HG03025 (cell line): ENCODE measurements around the gene SLC25A5.
A peak's percentile ranks its signal among the peaks of the same experiment; 100 is the strongest.
"Not testable (repeated sequence)": the region's sequence is repeated elsewhere in the genome, so short reads cannot be mapped to it uniquely, and the experiment has no call there.

Experiments used
- ATAC-seq: cut with Tn5 transposase; IDR thresholded peaks from one replicate; pipeline ENCODE4 v1.9.1; 2021; ENCODE audit warnings: mild to moderate bottlenecking, moderate library complexity; ENCODE audit not compliant: unreplicated experiment, low FRiP score

The SLC25A5 gene

DNA sequence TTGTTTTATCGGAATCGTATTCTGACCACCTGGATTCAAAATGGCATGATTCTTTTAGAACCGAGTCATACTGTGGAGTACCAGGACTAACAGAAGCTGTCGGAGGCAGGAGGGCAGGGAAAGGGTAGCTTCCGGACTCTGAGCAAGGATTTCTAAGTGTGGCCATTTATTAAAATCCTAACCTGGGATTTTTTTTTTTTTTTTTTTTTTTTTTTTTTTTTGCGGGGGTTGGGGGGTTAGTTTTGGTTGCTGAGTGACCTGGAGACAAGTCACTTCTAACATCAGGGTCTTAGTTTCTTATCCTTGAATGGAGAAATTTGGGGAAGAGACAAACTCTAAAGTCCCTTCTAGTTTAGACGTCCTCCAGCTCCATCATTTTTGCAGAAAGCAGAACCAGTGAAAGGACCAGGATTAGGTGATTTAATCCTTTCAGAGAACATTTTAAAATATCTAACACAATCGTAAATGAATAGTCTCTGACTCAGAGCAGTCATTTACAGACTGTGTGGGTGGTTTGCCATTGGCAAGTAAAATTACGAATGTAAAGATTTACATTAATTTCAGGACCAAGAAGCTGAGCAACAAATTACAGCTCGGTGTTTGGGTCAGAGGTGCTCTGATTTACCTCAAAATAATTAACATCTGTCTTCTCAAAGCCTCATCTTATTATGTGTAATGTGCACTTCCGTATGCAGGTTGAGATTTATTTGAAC lies 7.3 kb downstream of the SLC25A5 start:
- no peak for ATAC-seq

DNA sequence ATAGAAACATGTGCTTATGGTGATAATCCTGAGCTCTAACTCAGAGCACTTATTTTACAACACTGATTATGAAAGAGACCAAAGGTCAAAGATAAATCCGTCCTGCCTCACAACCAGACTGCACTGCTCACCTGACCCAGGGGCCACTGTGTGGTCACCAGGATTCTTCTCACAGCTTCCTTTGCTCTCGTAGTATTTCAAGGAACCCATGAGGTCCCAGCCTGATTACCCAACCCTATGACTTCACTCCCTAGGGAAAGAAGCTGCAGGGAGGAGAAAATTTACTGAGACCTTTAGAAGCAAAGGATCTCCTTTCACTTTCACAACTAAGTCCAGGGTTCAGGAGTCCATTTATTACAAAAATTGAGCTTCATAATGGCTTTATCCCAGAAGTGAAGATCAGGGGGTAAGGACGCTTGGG lies 9.6 kb downstream of the SLC25A5 start:
- no peak for ATAC-seq

DNA sequence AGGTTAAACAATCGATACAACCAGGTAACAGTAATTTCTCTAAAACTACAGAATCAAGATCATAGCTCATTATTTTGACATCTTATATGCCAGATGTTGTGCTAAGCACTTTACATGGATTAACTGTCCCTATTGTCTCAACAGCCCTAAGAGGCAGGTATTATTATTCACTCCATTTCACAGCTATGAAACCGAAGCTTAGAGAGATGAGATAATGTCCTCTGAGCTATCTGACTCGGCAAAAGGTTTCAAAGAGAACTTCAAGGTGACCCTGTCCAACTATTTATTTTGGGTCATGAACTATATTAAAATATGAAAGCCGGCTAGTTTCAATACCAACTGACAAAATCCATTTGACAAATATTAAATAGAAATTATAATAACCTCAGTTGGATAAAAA lies 10.3 kb downstream of the SLC25A5 start:
- no peak for ATAC-seq

DNA sequence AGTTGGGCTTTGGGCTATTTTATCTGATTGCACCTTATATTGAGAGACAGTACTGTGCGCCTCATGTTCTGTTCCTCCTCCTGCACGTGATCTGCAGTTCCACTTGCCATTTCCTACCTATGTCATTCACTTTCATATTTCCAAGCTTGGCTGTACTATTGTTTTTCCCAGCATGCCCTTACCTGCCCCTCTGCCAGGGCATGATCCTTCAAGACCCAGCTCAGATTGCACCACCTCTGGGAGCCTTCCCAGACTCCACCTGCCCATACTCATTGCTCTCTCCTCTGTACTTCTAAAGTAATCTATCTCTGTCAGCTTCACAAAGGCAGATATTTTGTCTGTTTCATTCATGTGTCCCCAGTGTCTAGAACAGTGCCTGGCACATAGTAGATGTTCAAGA lies 11.6 kb downstream of the SLC25A5 start:
- ATAC-seq = no peak

DNA sequence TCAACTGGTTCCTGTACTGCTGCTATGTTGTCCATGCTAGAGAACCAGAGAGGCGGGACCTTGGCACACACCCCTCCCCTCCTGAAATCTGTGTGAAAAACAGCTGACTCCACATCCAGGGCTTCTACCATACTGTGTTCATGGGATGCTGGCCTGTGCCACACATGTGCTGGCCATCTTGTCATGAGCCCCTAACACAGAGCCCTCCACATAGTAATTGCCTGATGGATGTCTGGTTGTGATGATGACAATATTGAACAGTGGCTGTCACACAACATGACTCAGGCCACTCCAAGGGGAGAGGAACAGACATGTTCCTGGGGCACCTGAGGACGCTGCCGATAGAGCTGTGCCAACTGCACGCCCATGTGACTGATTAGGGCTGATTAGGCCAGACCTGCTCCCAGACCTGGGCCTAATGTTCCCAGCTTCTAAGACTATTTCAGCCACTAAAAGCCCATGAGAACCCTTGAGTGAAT lies 13.1 kb downstream of the SLC25A5 start:
- no peak for ATAC-seq

DNA sequence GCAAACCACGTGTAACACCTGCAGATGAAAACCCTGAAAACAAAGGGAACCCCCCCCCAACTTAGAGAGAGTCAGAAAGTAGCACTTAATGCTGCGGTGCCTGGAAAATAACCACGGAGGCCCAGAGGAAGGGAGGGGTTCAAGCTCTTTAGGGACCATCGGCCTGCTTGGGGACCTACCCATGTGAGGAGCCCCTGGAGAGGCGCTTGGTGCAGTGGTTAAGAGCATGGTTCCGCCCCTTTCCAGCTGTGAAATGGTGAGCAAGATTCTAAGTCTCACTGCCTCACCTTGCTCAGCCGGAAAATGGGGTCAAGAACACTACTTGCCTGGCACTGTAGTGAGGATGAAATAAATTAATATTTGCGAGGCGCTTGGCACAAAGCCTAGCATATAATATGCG lies 13.8 kb downstream of the SLC25A5 start:
- peak; percentile 14 for ATAC-seq

DNA sequence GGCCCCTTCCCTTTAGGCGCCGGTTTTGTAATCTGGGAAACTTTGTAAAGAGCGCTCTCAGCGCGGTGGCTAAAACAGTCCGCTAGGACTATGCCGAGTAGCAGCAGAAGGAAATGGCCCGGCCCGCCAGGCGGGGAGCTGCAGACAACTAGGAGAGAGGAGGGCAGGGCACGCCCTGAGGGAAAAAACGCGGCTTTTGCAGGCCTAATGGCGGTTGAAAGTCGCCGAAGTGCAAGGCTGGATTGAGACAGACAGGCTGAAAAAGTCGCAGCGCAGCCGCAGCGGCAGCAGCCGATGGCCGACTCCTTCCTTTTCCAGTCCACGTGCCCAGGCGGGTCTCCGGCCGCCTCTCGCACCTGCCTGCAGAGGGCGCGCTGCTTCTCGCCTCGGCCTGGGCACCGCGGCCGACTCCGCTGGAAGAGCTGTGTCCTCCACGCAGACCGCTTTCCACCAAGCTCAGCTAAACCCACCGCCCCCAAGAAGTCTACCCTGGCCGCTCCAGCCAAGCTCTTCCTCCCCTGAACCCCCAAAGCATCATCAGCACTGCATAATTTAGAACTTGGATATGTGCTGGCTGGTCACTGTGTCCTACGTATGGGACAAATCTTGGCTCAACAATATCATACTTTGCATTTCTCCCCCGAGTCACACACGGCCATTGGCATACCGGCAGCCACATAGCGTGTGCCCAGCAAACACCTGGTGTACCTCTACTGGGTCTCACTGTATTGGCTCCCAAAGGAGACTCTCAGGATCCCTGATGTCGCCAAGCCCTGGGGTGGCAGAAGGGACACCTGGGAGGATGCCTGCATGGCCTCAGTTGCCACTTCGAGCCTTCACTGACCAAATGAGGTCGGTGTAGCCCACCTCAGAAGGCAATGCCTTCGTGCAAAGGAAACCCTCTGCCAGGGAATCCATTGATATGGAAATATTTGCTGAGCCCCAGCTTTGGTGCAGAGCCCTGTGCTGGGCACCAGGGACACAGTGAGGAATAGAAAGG lies 14.5 kb downstream of the SLC25A5 start:
- peak; percentile 74 for ATAC-seq

DNA sequence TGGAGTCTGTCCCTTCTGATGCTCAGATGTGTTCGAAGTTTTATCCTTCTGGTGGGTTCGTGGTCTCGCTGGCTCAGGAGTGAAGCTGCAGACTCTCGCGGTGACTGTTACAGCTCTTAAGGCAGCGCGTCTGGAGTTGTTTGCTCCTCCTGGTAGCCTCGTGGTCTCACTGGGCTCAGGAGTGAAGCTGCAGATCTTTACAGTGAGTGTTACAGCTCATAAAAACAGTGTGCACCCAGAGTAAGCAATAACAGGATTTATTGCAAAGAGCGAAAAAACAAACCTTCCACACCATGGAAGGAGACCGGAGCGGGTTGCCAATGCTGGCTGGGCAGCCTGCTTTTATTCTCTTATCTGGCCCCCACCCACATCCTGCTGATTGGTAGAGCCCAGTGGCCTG lies 18.5 kb downstream of the SLC25A5 start:
- no peak for ATAC-seq

DNA sequence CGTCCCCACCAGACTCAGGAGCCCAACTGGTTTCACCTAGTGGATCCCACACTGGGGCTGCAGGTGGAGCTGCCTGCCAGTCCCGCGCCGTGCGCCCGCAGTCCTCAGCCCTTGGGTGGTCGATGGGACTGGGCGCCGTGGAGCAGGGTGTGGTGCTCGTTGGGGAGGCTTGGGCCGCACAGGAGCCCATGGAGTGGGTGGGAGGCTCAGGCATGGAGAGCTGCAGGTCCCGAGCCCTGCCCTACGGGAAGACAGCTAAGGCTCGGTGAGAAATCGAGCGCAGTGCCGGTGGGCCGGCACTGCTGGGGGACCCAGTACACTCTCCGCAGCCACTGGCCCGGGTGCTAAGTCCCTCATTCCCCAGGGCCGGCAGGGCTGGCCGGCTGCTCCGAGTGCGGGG lies 19.5 kb downstream of the SLC25A5 start:
- not testable (repeated sequence) for ATAC-seq

DNA sequence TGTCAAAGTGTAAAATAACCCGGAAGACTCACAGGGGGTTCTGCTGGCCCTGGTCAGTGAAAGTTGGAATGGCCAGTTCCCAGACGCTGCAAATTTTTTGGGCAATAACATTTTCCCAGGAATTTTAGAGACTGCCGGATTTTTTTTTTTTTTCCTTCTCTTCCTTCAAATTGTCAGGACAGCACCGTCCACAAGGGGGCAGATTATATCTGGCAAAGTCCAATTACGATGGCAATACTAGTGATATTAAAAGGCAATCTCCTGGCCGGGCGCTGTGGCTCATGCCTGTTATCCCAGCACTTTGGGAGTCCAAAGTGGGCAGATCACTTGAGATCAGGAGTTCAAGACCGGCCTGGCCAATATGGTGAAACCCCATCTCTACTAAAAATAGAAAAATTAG lies 20.5 kb downstream of the SLC25A5 start:
- no peak for ATAC-seq

DNA sequence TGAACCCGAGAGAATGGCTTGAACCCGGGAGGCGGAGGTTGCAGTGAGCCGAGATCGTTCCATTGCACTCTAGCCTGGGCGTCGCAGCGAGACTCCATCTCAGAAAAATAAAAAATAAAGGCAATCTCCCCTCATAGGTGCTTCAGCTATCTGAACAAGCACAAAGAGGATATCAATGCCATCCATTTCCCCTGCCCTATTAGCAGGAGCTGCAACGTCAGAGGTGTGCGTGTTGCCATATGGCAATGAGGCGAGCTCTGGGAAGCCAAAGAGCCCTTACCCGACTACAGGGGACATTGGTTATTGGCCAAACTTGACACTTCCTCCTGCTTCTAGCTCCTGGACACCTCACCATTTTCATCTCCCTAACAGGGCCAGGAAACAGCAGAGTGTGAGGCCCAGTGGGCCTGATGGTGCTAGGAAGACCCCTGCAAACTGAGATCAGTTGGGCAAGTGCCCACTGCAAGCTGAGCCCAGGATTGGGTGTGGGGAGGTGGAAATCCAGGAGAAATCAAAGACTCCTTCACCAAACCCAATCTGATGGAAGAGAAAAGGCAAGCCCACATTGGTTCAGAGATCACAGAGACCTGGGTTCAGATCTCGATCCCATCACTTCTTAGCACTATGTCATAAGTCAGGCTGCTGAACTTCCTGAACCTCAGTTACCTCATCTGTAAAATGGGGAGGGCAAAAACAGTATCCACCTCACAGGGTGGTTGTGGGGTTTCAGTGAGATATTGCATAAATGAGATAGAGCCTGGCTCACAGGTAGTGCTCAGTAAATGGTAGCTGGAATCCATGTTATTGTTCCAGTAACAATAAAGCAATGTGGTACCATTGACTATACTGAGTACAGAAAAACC lies 21.2 kb downstream of the SLC25A5 start:
- no peak for ATAC-seq

DNA sequence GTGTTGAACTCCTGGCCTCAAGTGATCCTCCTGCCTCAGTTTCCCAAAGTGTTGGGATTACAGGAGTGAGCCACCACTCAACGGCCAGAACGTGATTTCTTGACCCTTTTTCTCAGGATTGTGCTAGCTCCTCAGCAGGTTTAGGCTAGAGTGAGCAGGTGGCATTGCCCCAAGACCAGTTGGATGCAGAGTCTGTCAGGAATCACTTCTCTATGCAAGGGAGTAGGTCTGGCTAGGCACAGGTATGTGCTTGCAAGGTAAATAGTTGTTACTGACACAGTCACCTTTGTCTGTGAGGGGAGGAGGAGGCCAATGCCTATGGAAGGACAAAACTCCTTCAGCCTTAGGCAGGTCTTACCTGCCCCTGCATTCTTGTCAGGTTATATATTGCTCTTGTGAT lies 24.2 kb downstream of the SLC25A5 start:
- ATAC-seq = no peak

DNA sequence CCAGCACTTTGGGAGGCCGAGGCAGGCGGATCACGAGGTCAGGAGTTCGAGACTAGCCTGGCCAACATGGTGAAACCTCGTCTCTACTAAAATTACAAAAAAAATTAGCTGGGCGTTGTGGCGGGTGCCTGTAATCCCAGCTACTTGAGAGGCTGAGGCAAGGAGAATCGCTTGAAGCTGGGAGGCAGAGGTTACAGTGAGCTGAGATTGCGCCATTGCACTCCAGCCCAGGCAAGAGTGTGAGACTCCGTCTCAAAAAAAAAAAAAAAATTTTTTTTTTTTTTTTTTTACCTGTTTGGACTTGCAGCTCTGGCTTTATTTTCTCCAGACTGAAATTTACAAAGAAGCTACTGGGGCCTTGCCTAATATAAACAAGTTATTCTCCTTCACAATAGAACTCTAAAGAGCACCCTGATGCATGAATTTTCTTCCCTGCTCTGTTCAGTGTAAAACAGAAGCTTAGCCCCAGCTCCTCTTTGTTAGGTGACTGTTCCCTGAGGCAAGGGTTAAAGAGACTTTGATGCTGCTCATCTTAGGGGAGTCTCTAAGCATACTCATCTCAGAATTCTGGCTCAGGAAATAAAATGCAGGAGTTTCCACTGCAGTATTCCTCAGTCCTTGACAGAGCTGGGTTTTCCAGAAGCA lies 25.7 kb downstream of the SLC25A5 start:
- ATAC-seq = not testable (repeated sequence)

DNA sequence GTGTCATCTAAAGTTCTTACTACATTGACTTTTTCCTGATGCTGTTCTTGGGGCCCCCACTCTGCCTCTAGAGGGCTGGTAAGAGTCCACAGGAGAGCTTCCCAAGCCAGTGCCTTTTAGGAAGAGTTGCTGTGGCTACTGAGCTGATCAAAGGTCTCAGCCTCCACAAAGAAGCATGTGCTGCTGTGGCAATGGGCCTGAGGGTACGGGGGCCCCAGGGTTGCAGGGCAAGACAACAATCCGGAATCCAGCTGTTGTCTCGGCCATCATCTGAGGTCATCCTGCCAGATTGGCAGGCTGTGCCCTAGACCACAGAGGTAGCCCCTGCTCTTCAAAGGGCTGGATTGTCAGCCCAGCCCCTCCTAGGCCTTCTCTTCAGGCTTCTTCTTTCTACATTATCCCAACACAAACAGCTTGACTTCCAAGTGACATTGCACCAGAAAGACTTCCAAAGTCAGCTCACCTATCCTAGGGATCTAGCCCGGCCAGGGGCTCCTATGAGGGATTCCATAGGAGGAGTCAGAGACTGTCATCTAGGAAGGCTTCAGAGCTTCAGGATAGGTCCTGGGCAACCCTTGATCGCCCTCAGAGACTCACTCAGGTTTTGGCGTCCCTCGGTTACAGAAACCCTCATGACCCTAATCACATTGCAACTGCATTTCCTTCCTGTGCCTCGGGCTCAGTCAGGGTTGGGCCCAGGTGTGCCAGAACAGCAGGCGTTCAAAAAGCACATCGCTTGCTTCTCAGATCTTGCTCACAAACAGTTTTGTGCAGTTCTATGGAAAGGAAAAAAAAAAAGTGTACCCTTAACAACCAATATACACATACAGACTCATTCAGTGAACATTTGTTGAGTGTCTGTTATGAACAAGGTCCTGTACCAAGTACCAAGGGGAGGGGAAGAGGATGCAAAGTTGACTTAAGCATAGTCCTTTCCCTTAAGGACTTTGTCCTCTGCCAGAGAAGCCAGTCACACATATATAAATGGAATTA lies 27.8 kb downstream of the SLC25A5 start:
- ATAC-seq = no peak

DNA sequence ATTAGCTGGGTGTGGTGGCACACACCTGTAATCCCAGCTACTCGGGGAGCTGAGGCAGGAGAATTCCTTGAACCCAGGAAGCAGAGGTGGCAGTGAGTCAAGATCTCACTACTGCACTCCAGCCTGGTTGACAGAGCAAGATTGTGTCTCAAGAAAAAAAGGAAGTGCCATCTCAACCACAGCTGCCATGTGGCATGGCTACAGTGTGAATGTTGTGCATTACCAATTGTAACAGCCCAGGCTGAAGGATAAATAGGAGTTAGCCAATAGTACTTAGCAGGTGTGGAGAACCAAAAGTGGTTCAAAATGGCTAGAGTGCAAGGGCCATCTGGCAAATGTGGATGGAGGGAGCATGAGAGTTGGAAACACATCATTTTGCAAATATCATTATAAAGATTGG lies 28.9 kb downstream of the SLC25A5 start:
- ATAC-seq = no peak

DNA sequence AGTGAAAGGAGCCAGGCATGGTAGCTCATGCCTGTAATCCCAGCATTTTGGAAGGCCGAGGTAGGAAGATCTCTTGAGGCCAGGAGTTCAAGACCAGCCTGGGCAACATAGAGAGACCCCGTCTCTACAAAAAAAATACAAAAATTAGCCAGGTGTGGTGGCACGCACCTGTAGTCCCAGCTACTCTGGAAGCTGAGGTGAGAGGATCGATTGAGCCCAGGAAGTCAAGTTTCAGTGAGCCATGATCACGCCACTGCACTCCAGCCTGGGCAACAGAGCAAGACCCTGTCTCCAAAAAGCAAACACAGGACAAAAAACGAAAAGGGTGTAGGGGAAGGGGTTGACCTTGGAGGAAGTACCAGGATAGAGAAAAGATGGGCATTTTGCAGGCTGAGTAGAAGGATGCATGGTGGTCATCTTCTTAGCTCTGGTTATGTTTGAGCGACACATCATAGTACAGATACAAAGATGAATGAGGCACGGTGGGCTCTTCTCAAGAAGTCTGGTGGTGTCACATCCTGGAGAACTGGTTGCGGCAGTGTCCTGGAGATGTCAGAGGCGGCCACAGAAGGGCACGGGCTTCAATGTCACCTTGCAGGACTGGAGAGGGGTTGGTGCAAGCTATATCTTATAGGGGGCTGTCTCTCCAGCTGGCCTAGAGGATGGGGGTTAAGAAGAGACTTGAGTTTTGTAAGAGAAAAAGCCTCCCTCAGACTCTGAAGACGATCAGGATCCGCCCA lies 32.0 kb downstream of the SLC25A5 start:
- ATAC-seq = no peak

DNA sequence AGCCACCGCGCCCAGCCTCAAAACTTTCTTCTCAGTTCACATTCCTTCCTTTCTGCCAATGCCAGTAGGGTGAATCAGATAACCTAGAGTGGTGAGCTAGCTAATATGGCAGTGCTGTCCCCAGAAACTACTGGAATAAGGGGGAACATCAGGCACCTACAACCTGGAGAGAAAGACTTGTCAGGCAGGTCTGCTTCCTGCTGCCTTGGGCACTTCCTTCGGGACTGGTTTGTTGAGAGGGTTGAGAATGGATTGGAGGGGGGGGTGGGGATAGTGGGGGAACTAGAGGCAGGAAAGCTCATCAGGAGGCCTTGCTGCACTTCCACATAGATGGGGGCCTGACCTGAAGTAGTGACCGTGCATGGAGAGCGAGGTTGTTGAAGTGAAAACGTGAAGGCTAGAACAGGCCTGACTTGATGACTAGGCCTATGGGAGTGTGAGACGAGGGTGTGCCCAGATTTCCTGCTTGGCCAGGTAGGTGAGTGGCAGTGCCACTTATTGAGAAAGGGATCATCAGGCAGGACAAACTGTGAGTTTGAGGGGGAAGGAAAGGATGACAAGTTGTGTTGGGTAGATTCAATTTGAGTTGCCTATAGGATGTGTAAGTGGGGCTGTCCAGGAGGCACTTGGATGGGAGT lies 33.4 kb downstream of the SLC25A5 start:
- no peak for ATAC-seq
